ENCODE results near the gene NFILZ. TPM values are rescaled to one million over a fixed set of nuclear protein-coding genes. Genes with fewer than 3 reads are reported as not detected.

NFILZ gene
- total RNA-seq, 1 experiment from 2014 or later = not detected

DNA sequence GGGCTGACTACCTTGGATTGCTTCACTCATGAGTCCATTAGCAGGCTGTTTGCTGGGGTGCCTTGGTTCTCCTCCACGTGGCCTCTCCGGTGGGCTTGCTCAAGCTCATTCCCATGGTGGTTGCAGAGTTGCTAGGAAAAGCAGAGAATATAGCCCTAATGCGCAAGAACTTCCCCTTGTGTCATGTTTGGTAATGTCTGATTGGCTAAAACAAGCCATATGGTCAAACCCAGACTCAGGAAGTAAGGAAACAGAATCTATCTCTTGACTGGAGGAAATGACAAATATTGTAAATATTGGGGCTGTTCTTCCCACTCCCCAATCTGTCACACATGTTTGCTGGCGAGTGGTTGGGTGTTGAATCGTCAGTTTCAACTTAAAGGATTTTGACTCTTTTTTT, 12.1 kb downstream of the NFILZ start:
- Histone ChIP-seq H3K4me3 (ENCODE audit: insufficient read depth, low read depth, low read length) (no peak overlapping the region), H3K36me3 (replicated peaks; ENCODE audit: control insufficient read depth, insufficient read depth, low read length) (no peaks in the 10 kb centered on the region), H3K27me3 (ENCODE audit: control insufficient read depth, insufficient read depth, low read length) (no peaks in the 10 kb centered on the region)
- DNase-seq = no peak

DNA sequence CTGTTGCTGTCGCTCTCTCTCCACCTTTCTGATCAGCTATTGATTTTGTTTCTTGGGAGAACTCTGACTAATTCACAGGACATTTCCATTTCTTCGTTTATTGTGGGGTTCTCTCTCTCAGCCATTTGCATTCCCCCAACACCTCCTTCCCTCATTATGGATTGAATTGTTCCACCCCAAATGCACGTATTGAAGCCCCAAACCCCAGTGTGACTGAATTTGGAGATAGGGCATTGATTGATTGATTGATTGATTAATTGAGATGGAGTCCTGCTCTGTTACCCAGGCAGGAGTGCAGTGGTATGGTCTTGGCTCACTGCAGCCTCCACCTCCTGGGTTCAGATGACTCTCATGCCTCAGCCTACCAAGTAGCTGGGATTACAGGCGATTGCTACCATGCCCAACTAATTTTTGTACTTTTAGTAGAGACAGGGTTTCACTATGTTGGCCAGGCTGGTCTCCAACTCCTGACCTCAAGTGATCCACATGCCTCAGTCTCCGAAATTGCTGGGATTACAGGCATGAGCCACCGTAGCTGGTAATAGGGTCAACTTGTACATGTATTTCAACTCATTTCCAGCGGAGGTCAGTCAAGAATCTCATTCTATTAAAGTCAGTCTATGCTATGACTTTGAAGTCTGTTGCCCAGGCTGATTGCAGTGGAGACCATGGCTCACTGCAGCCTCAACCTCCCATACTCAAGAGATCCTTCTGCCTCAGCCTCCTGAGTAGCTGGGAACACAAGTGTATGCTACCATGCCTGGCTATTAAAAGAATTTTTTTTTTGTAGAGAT, 13.6 kb downstream of the NFILZ start:
- Histone ChIP-seq H3K4me3 (ENCODE audit: insufficient read depth, low read depth, low read length) (no peak overlapping the region), H3K36me3 (replicated peaks; ENCODE audit: control insufficient read depth, insufficient read depth, low read length) (no peaks in the 10 kb centered on the region), H3K27me3 (ENCODE audit: control insufficient read depth, insufficient read depth, low read length) (no peaks in the 10 kb centered on the region)
- no peak for DNase-seq

DNA sequence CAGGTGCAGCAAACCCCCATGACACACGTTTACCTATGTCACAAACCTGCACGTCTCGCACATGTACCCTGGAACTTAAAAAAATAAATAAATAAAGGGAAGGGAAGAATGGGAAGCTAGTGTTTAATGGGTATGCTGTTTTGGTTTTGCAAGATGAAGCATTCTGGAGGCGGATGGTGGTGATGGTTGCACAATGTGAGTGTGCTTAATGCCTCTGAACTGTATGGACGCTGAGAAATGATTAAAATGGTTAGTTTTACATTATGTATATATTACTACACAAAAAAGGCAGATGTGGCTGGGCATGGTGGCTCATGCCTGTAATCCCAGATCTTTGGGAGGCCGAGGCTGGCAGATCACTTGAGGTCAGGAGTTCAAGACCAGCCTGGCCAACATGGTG, 17.8 kb downstream of the NFILZ start:
- H3K4me3 ChIP-seq (ENCODE audit: insufficient read depth, low read depth, low read length) = no peak overlapping the region
- DNase-seq = no peak
- H3K27me3 ChIP-seq (ENCODE audit: control insufficient read depth, insufficient read depth, low read length) = no peaks in the 10 kb centered on the region
- H3K36me3 ChIP-seq (replicated peaks; ENCODE audit: control insufficient read depth, insufficient read depth, low read length) = no peaks in the 10 kb centered on the region

DNA sequence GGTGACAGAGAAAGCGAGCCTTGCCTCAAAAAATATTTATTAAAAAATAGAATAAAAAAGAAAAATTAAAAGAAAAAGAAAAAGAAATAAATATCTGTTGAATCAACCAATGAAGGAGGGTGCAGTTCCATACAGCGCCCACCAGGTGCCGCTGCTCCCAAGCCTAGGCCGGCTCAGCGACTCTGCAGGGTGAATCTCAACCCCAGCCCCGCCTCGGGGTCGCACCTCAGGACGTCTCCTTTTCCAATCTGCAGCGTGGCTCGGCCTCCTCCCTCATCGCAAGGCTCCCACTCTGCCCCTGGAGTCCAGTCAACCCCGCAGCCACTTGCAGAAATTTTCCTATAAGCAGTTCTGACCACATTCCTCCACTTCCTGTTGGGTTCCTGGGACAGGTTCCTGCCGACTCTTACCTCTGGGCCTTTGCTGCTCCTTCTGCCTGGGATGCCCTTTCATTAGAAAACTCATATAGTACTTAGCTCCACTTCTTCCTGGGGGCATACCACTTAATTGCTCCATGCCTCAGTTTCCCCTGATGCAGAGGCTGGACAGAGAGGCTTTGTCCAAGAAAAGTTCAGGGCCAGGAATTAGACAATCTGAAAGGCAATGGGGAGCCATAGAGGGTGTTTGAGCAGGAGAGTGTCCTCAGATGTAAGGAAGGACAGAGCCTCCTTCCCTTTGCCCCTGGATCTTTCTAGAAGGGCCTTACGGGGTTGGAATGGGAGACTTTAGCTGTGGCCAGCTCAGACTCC, 24.3 kb downstream of the NFILZ start:
- H3K4me3 ChIP-seq (ENCODE audit: insufficient read depth, low read depth, low read length) = no peak overlapping the region
- no peaks in the 10 kb centered on the region for H3K27me3 ChIP-seq (ENCODE audit: control insufficient read depth, insufficient read depth, low read length)
- H3K36me3 ChIP-seq (replicated peaks; ENCODE audit: control insufficient read depth, insufficient read depth, low read length) = no peaks in the 10 kb centered on the region
- peak; percentile 94 for DNase-seq

DNA sequence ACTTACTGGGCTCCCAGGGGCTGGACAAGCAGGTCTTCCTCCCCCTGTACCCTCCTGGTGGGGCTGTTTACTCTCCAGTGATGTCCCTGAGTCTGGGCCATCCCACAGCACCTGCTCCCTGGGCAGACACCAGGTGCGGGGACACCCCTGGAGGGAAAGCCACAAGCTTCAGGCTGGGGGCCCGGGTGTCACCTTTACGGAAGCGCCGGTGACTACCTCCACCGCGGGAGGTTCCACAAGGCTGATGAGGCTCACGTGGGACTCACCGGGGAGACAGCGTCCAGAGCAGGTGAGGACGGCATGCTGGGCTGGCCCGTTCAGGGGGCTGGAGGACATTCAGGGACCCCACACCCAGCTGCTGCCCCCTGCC, 24.9 kb downstream of the NFILZ start:
- Histone ChIP-seq H3K36me3 (replicated peaks; ENCODE audit: control insufficient read depth, insufficient read depth, low read length) (no peaks in the 10 kb centered on the region), H3K4me3 (ENCODE audit: insufficient read depth, low read depth, low read length) (no peak overlapping the region), H3K27me3 (ENCODE audit: control insufficient read depth, insufficient read depth, low read length) (no peaks in the 10 kb centered on the region)
- DNase-seq = peak; percentile 54

DNA sequence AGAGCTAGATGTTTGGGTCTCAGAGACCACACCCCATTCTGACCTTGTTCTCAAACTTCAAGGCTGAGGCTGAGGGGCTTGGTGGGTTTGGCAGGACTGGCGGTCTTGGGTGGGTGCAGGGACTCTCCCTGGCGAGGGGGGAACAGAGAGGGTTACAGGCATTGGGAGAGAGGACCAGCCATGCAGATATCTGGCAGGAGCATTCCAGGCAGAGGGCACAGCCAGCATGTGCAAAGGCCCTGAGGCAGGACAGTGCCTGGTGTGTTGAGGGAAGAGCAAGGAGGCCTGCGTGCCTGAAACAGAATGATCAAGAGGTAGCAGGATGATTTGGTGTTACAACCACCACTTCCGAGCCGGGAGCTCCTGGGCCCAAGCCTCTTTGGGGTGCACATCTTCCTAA, 27.4 kb downstream of the NFILZ start:
- Histone ChIP-seq H3K36me3 (replicated peaks; ENCODE audit: control insufficient read depth, insufficient read depth, low read length) (no peaks in the 10 kb centered on the region), H3K27me3 (ENCODE audit: control insufficient read depth, insufficient read depth, low read length) (no peaks in the 10 kb centered on the region), H3K4me3 (ENCODE audit: insufficient read depth, low read depth, low read length) (no peak overlapping the region)
- no peak for DNase-seq

DNA sequence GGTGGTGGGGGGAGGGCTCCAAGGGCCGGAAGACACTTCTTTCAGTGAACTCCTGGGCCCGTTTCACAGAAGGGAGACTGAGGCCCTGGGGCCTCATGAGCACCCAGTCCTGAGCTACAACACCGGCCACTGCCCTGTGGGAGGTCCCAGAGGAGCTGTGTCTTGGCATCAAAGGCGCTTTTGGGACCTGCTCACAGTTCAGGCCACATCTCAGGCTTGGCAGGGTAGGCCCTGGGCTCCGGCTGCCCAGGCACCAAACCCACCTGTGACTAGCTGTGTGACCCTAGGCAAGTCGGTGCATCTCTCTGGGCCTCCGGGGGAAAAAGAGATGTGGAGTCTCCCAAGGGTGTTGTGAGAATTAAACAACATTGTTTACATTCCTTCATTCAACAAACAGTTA, 29.5 kb downstream of the NFILZ start:
- Histone ChIP-seq H3K36me3 (replicated peaks; ENCODE audit: control insufficient read depth, insufficient read depth, low read length) (no peaks in the 10 kb centered on the region), H3K4me3 (ENCODE audit: insufficient read depth, low read depth, low read length) (no peak overlapping the region), H3K27me3 (ENCODE audit: control insufficient read depth, insufficient read depth, low read length) (no peaks in the 10 kb centered on the region)
- no peak for DNase-seq

DNA sequence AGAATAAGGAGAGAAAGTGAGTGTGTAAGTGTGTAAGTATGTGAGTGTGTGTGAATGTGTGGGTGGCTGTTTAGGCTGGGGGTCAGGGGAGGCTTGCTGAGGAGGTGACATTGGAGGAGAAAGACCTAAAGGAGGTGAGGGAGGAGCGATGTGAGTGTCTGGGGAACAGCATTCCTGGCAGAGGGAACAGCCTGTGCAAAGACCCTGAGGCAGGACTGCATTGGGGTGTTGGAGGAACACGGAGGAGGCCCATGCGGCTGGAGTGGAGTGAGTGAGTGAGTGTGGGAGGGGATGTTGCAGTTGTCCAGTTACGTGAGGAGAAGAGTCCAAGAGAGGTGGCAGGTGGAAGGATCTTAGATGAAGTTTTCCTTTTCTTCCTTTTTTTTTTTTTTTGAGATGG, 31.8 kb downstream of the NFILZ start:
- Histone ChIP-seq H3K36me3 (replicated peaks; ENCODE audit: control insufficient read depth, insufficient read depth, low read length) (no peaks in the 10 kb centered on the region), H3K27me3 (ENCODE audit: control insufficient read depth, insufficient read depth, low read length) (no peaks in the 10 kb centered on the region), H3K4me3 (ENCODE audit: insufficient read depth, low read depth, low read length) (no peak overlapping the region)
- DNase-seq = no peak

DNA sequence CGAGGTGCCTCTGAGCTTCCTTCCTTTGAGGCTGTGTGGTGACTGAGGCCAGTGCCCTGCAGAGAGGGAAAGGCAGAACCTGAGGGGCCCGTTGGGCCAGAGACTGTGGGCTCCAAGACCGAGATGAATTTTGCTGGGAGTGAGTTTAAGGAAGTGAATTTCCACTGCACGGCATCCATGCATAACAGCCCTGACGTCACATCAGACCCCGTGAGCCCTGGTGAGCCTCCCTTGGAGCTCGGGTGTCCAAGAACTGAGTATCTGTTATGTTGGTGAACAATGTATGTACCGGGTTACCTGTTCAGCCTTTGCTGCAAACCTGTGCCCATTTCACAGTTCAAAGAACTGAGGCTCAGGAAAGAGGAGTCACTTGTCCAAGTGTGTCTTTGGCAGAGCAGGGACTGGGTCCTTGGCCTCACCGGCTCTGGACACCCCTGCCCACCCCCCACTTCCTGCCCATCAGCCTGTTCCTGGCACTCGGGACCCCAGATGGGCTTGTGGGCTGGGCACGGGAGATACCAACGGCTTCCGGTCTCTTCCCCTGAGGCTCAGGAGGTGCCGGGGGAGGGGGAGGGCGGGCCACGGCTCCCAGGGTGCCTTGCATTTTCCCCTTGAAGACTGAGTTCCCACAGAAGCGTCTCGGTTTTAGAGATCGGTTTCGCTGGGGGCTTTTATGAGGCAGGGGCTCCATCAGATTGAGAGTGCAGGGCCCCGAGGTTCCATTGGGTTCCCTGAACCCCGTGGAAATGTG, 33.7 kb downstream of the NFILZ start:
- H3K27me3 ChIP-seq (ENCODE audit: control insufficient read depth, insufficient read depth, low read length) = no peaks in the 10 kb centered on the region
- H3K4me3 ChIP-seq (ENCODE audit: insufficient read depth, low read depth, low read length) = no peak overlapping the region

DNA sequence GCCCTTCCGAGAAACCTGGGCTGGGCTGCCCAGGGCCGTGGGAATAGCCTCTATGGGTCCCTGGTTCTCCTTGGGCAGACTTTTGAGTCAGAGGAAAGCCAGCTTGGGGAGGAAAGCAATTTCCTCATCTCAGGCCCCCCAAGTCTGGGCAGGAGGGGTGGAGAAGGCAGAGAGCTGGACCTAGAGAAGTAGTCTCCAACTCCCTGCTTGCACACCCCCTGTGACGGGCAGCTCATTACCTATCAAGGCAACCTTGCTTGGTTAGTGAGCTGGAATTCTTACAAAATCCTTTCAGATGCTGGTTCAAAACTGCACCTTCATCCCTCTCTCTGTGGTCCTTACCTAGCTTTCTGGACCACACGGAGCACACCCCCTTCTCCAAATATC, 34.2 kb downstream of the NFILZ start:
- no peak overlapping the region for H3K4me3 ChIP-seq (ENCODE audit: insufficient read depth, low read depth, low read length)
- DNase-seq = no peak
- H3K27me3 ChIP-seq (ENCODE audit: control insufficient read depth, insufficient read depth, low read length) = no peaks in the 10 kb centered on the region
- no peaks in the 10 kb centered on the region for H3K36me3 ChIP-seq (replicated peaks; ENCODE audit: control insufficient read depth, insufficient read depth, low read length)

More for the DNA sequence above, 33.7 kb downstream of the NFILZ start:
- DNase-seq = peak; percentile 80
- H3K36me3 ChIP-seq (replicated peaks; ENCODE audit: control insufficient read depth, insufficient read depth, low read length) = no peaks in the 10 kb centered on the region

DNA sequence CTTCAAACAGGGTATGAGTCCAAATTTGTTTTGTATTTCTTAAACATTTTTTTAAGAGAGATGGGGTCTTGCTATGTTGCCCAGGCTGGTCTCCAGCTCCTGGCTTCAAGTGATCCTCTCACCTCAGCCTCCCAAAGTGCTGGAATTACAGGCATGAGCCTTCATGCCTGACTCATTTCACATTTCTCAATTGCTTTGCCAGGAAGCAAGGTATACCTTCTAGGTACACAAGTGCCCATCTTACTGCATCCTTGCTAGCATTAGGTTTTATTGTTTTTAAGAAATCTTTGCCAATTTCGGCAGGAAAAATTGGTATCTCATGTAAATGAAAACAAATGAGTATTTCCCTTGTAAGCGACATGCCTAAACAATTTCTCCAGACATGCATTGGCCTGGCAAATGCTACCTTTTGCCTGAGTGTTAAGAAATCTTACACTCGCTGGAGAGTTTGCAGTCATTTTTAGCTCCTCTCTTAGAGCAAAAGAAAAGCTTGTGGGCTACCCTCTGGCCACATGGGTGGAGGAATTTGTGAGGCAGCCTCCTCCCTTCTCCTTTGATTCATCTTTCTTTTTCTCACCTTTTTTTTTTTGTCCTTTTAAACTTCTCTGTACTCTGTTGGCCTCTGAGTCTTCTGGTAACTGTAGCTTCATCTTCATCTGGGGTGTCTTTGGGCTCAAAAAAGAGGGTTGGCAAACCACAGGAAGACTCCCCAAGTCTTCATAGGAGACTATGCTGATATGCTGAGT, 35.2 kb downstream of the NFILZ start:
- Histone ChIP-seq H3K27me3 (ENCODE audit: control insufficient read depth, insufficient read depth, low read length) (no peaks in the 10 kb centered on the region), H3K4me3 (ENCODE audit: insufficient read depth, low read depth, low read length) (no peak overlapping the region), H3K36me3 (replicated peaks; ENCODE audit: control insufficient read depth, insufficient read depth, low read length) (no peaks in the 10 kb centered on the region)
- DNase-seq = no peak

DNA sequence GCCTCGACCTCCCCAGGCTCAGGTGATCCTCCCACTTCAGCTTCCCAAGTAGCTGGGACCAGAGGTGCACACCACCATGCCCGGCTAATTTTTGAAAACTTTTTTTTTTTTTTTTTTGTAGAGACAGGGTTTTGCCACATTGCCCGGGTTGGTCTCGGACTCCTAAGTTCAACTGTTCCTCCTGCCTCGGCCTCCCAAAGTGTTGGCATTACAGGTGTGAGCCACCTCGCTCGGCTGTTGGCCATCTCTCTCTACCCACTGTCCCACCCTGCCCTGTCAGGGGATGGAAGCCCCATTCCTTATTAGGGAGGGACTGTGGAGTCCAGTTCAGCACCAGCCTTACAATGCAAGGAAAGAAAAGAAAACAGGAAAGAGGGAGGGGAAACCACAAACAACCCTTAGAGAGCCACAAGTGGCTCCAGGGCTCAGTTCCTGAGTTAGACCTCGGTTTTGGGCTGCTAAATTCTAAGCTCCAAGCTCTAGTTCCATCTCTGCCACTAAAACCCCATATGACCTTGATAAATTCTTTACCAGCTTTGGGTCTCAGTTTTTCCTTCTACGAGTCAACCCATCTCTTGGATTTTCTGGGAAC, 36.5 kb downstream of the NFILZ start:
- Histone ChIP-seq H3K36me3 (replicated peaks; ENCODE audit: control insufficient read depth, insufficient read depth, low read length) (no peaks in the 10 kb centered on the region), H3K27me3 (ENCODE audit: control insufficient read depth, insufficient read depth, low read length) (no peaks in the 10 kb centered on the region), H3K4me3 (ENCODE audit: insufficient read depth, low read depth, low read length) (no peak overlapping the region)
- DNase-seq = no peak

DNA sequence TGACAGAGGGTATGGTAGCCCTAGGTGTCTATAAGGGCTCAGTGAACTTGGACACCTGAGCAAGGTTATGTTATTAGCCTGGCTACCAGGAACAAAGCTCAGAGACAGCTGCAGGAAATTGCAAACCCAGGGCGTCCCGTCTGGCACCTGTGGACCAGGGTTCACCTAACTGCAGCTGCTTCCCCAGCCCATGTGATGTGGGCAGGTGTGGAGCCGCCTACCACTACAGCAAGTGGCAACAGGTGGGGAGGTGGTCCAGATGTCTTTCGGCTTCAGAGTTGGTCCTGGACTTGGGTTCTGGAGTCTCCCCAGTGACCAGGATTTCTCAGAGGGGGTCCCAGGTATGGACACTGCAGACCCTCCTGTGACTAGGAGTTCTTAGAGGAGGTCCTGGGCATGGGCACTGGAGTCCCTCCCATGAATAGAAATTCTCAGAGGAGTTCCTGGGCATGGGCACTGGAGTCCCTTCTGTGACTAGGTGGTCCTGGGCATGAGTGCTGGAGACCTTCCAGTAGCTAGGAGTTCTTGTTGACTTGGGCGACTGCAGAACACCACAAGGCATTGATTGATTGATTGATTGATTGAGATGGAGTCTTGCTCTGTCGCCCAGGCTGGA, 43.0 kb downstream of the NFILZ start:
- no peaks in the 10 kb centered on the region for H3K27me3 ChIP-seq (ENCODE audit: control insufficient read depth, insufficient read depth, low read length)
- no peaks in the 10 kb centered on the region for H3K36me3 ChIP-seq (replicated peaks; ENCODE audit: control insufficient read depth, insufficient read depth, low read length)
- DNase-seq = no peak
- no peak overlapping the region for H3K4me3 ChIP-seq (ENCODE audit: insufficient read depth, low read depth, low read length)

DNA sequence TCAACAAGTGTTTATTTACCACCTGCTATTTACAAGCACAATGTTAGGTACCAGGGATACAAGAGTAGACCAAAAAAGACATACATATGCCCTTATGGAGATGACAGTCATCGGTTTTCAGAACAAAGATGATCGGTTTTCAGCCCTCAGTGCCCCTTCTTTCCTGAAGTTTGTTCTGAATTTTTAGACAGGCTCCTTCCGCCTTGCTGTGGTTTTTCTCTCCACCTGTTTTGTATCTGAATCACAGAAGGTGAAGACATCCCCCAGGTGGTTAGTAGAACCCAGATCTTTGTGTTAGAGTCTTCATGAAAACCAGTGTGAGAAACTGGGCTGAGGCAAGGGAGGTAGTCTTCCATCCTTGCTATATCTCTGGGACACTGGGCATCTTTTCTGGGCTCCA, 44.6 kb downstream of the NFILZ start:
- no peak for DNase-seq
- Histone ChIP-seq H3K36me3 (replicated peaks; ENCODE audit: control insufficient read depth, insufficient read depth, low read length) (no peaks in the 10 kb centered on the region), H3K27me3 (ENCODE audit: control insufficient read depth, insufficient read depth, low read length) (no peaks in the 10 kb centered on the region), H3K4me3 (ENCODE audit: insufficient read depth, low read depth, low read length) (no peak overlapping the region)
